Adrenal gland (tissue), 5 donors: ENCODE data around the gene DMPK.

Source experiments
- CTCF ChIP-seq, 6 experiments: fragments of 450-650 bp in 4 of 6; fragments of 200-600 bp in 2 of 6; sonication (generic) in 1 of 6; IDR thresholded peaks; 1 replicate in 5 of 6; 2 replicates in 1 of 6; pipeline versions ENCODE4 v1.5.1 to v1.8.0; 2016 to 2021; ENCODE audit warnings: antibody characterized with exemption in 6 of 6, mild to moderate bottlenecking in 2 of 6, moderate library complexity in 1 of 6
- POLR2A ChIP-seq, 2 donors: fragments of 450-650 bp; IDR thresholded peaks; one replicate each; pipeline ENCODE4 v1.6.1; 2017; ENCODE audit warnings: antibody characterized with exemption in 2 of 2, mild to moderate bottlenecking in 2 of 2, moderate library complexity in 1 of 2
- donor health status: DM: no; HTN: no; CAD: no.

- TF ChIP-seq CTCF (IDR thresholded peaks at IDR 0.05) = no peak
- TF ChIP-seq POLR2A (IDR thresholded peaks at IDR 0.05) = no peak
These were observed 3.7 kb upstream of the DMPK start for GRCh38 chr19:45785781-45786532.
